Amniotic stem cell (primary cell): ENCODE results near the gene DNAH9.

ENCODE experiments used
- DNase-seq: peaks from one replicate; lab custom pipeline; 2025; lab: John Stamatoyannopoulos, UW

Gene DNAH9

GRCh38 chr17:11598274-11599221 lies at the start of gene DNAH9:
Gene DNAH9, plus strand, starts transcription at chr17:11598470. Its CDS starts 29 bp downstream, at chr17:11598499.
- no peak for DNase-seq

GRCh38 chr17:11550431-11550830 lies 47.8 kb upstream of the DNAH9 start:
- no peak for DNase-seq

GRCh38 chr17:11551442-11551841 lies 46.8 kb upstream of the DNAH9 start:
- no peak for DNase-seq

GRCh38 chr17:11553135-11553534 lies 45.1 kb upstream of the DNAH9 start:
- DNase-seq = no peak

- no peak for DNase-seq
Measured at GRCh38 chr17:11554042-11554441, 44.2 kb upstream of the DNAH9 start.

GRCh38 chr17:11554542-11554941 lies 43.7 kb upstream of the DNAH9 start:
- DNase-seq = no peak

GRCh38 chr17:11555530-11555929 lies 42.7 kb upstream of the DNAH9 start:
- no peak for DNase-seq

GRCh38 chr17:11557727-11558452 lies 40.4 kb upstream of the DNAH9 start:
- no peak for DNase-seq

GRCh38 chr17:11558681-11559234 lies 39.5 kb upstream of the DNAH9 start:
- no peak for DNase-seq

- no peak for DNase-seq
Measured at GRCh38 chr17:11559601-11560000, 38.7 kb upstream of the DNAH9 start.

GRCh38 chr17:11561281-11561680 lies 37.0 kb upstream of the DNAH9 start:
- no peak for DNase-seq

GRCh38 chr17:11561702-11562101 lies 36.6 kb upstream of the DNAH9 start:
- DNase-seq = no peak

- DNase-seq = no peak
Measured at GRCh38 chr17:11564589-11565380, 33.5 kb upstream of the DNAH9 start.

- no peak for DNase-seq
Measured at GRCh38 chr17:11565591-11565990, 32.7 kb upstream of the DNAH9 start.

- DNase-seq = no peak
Measured at GRCh38 chr17:11578998-11579397, 19.3 kb upstream of the DNAH9 start.

- DNase-seq = no peak
Measured at GRCh38 chr17:11580677-11581076, 17.6 kb upstream of the DNAH9 start.

GRCh38 chr17:11582217-11582616 lies 16.1 kb upstream of the DNAH9 start:
- no peak for DNase-seq

- DNase-seq = no peak
Measured at GRCh38 chr17:11583306-11583992, 14.8 kb upstream of the DNAH9 start.

GRCh38 chr17:11589716-11590115 lies 8.6 kb upstream of the DNAH9 start:
- no peak for DNase-seq

GRCh38 chr17:11601661-11602060 lies 3.4 kb downstream of the DNAH9 start:
- no peak for DNase-seq

- DNase-seq = no peak
Measured at GRCh38 chr17:11608396-11608795, 10.1 kb downstream of the DNAH9 start.
